NAMALWA (cell line): Measurements from ENCODE around the gene HCLS1.
"Not testable (repeated sequence)": the region's sequence is repeated elsewhere in the genome, so short reads cannot be mapped to it uniquely, and the experiment has no call there.

Experiments
- DNase-seq: peaks from one replicate; pipeline ENCODE4 v3.0.0-alpha.2; 2015; ENCODE audit warnings: low spot score

HCLS1 gene

GRCh38 chr3:121598564-121598963 is 62.1 kb downstream of the HCLS1 start:
- DNase-seq: no peak

- no peak for DNase-seq
Observed at GRCh38 chr3:121595765-121596406, 64.8 kb downstream of the HCLS1 start.

GRCh38 chr3:121594850-121595249 is 65.9 kb downstream of the HCLS1 start:
- no peak for DNase-seq

GRCh38 chr3:121593806-121594205 is 66.9 kb downstream of the HCLS1 start:
- DNase-seq: not testable (repeated sequence)

GRCh38 chr3:121592856-121593702 is 67.6 kb downstream of the HCLS1 start, which contains the start of gene FBXO40:
Gene FBXO40, plus strand, starts transcription at chr3:121593379. Its CDS starts 27,197 bp downstream, at chr3:121620576.
- DNase-seq: no peak

GRCh38 chr3:121584418-121584817 is 76.3 kb downstream of the HCLS1 start:
- DNase-seq: no peak

GRCh38 chr3:121581691-121582090 is 79.0 kb downstream of the HCLS1 start:
- DNase-seq: no peak
